Measurements from ENCODE around the gene DNAJC24.

GRCh38 chr11:31449040-31449439, 79.4 kb downstream of the DNAJC24 start:
- TF ChIP-seq, protein P1, sequence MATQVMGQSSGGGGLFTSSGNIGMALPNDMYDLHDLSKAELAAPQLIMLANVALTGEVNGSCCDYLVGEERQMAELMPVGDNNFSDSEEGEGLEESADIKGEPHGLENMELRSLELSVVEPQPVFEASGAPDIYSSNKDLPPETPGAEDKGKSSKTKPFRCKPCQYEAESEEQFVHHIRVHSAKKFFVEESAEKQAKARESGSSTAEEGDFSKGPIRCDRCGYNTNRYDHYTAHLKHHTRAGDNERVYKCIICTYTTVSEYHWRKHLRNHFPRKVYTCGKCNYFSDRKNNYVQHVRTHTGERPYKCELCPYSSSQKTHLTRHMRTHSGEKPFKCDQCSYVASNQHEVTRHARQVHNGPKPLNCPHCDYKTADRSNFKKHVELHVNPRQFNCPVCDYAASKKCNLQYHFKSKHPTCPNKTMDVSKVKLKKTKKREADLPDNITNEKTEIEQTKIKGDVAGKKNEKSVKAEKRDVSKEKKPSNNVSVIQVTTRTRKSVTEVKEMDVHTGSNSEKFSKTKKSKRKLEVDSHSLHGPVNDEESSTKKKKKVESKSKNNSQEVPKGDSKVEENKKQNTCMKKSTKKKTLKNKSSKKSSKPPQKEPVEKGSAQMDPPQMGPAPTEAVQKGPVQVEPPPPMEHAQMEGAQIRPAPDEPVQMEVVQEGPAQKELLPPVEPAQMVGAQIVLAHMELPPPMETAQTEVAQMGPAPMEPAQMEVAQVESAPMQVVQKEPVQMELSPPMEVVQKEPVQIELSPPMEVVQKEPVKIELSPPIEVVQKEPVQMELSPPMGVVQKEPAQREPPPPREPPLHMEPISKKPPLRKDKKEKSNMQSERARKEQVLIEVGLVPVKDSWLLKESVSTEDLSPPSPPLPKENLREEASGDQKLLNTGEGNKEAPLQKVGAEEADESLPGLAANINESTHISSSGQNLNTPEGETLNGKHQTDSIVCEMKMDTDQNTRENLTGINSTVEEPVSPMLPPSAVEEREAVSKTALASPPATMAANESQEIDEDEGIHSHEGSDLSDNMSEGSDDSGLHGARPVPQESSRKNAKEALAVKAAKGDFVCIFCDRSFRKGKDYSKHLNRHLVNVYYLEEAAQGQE (IDR thresholded peaks at IDR 0.05; ENCODE audit: low read depth, low read length): no peak
- TF ChIP-seq, protein P2, sequence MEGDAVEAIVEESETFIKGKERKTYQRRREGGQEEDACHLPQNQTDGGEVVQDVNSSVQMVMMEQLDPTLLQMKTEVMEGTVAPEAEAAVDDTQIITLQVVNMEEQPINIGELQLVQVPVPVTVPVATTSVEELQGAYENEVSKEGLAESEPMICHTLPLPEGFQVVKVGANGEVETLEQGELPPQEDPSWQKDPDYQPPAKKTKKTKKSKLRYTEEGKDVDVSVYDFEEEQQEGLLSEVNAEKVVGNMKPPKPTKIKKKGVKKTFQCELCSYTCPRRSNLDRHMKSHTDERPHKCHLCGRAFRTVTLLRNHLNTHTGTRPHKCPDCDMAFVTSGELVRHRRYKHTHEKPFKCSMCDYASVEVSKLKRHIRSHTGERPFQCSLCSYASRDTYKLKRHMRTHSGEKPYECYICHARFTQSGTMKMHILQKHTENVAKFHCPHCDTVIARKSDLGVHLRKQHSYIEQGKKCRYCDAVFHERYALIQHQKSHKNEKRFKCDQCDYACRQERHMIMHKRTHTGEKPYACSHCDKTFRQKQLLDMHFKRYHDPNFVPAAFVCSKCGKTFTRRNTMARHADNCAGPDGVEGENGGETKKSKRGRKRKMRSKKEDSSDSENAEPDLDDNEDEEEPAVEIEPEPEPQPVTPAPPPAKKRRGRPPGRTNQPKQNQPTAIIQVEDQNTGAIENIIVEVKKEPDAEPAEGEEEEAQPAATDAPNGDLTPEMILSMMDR (IDR thresholded peaks at IDR 0.05 in 2 of 3, conservative IDR thresholded peaks at IDR 0.05 in 1 of 3; ENCODE audit: control insufficient read depth in 2 of 3, extremely low read depth in 1 of 3, insufficient read depth in 1 of 3, low read depth in 3 of 3, low read length in 3 of 3): no peak
- TF ChIP-seq, protein P3, sequence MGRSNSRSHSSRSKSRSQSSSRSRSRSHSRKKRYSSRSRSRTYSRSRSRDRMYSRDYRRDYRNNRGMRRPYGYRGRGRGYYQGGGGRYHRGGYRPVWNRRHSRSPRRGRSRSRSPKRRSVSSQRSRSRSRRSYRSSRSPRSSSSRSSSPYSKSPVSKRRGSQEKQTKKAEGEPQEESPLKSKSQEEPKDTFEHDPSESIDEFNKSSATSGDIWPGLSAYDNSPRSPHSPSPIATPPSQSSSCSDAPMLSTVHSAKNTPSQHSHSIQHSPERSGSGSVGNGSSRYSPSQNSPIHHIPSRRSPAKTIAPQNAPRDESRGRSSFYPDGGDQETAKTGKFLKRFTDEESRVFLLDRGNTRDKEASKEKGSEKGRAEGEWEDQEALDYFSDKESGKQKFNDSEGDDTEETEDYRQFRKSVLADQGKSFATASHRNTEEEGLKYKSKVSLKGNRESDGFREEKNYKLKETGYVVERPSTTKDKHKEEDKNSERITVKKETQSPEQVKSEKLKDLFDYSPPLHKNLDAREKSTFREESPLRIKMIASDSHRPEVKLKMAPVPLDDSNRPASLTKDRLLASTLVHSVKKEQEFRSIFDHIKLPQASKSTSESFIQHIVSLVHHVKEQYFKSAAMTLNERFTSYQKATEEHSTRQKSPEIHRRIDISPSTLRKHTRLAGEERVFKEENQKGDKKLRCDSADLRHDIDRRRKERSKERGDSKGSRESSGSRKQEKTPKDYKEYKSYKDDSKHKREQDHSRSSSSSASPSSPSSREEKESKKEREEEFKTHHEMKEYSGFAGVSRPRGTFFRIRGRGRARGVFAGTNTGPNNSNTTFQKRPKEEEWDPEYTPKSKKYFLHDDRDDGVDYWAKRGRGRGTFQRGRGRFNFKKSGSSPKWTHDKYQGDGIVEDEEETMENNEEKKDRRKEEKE (IDR thresholded peaks at IDR 0.05): no peak
- no peak for TF ChIP-seq ZNF207 (IDR thresholded peaks at IDR 0.05; ENCODE audit: borderline replicate concordance)
- TF ChIP-seq NRF1 (conservative IDR thresholded peaks at IDR 0.05; ENCODE audit: low read depth, low read length): no peak
- no peak for TF ChIP-seq POLR2A (IDR thresholded peaks at IDR 0.05; ENCODE audit: low read depth, low read length)
- TF ChIP-seq SRF (IDR thresholded peaks at IDR 0.05; ENCODE audit: low read depth in 2 of 2, low read length in 2 of 2): no peak
- no peak for TF ChIP-seq SP1 (IDR thresholded peaks at IDR 0.05; ENCODE audit: low read depth, low read length)
- TF ChIP-seq MYB (IDR thresholded peaks at IDR 0.05; ENCODE audit: borderline replicate concordance, low read depth, low read length): no peak
- TF ChIP-seq EP300 (IDR thresholded peaks at IDR 0.05; ENCODE audit: borderline replicate concordance in 1 of 2, control insufficient read depth in 1 of 2, low read depth in 2 of 2, low read length in 2 of 2): no peak

Data from GM12878 (cell line).